Activated CD8-positive, alpha-beta memory T cell treated with anti-CD3 and anti-CD28 coated beads for 48 hours (primary cell): ENCODE results near the gene TNS3.

Source experiments
- DNase-seq, 3 experiments: peaks; one replicate each; pipeline ENCODE4 v3.0.0-alpha.2; 2020; ENCODE audit warnings: low read depth in 2 of 3, low spot score in 2 of 3

TNS3 gene

DNA sequence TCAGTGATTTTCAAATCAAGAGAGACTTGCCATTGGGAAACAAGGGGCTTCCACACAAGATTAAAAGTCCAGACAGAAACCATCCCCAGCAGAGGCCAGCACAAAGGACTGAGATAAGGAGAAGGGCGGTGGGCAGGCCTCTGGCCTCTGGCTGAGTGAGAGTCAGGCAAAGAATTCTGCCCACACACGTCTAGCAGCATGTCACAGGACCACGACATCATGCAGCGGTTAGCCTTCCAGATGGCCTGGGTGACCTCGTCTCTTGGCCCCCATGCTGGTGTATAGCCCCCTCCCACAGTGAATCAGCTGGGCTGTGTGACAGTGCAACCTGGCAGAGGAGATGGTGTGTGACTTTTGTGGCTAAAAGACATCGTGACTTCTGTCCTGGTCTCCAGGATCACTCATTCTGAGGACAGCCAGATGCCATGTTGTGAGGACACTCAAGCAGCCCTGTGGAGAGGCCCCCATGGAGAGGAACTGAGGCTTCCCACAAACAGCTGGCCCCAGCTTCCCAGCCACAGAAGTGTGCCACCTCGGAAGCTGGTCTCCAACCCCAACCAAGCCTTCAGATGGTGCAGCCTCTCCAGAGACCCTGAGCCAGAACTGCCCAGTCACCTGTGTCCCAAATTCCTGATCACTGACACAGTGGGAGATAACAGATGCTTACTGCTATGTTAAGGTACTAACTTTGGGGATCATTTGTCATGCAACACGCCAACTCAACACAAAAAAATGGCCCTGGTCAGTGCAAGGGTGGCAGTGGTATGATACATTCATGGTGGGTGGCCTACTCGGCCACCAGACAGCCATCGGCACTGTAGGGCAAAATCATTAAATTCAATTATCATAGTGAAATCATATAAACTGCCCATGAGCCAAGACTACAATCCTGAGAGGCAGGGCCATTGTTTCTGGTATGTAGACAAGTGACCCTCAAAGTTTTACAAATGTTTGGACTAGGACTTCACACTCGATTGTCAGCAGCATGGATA is 73.2 kb downstream of the TNS3 start:
- no peak for DNase-seq

DNA sequence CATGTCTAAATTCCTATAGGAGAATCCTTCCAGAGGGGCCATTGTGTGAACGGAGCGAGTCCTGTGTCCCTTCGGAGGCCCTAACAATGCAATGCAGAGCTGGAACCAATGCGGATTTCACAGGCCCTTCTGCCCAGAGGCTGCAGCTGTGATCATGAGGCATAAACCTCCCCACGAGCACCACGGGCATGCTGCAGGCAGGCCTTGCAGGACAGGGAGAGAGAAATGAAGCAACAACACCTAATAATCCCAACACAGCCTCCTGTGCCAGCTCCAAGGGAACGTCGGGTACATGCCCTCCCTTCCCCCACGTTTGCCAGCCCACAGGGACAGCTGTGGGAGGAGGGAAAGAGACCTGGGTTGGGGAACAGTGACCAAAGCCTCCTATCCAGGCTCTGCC is 74.4 kb downstream of the TNS3 start:
- DNase-seq: no peak

DNA sequence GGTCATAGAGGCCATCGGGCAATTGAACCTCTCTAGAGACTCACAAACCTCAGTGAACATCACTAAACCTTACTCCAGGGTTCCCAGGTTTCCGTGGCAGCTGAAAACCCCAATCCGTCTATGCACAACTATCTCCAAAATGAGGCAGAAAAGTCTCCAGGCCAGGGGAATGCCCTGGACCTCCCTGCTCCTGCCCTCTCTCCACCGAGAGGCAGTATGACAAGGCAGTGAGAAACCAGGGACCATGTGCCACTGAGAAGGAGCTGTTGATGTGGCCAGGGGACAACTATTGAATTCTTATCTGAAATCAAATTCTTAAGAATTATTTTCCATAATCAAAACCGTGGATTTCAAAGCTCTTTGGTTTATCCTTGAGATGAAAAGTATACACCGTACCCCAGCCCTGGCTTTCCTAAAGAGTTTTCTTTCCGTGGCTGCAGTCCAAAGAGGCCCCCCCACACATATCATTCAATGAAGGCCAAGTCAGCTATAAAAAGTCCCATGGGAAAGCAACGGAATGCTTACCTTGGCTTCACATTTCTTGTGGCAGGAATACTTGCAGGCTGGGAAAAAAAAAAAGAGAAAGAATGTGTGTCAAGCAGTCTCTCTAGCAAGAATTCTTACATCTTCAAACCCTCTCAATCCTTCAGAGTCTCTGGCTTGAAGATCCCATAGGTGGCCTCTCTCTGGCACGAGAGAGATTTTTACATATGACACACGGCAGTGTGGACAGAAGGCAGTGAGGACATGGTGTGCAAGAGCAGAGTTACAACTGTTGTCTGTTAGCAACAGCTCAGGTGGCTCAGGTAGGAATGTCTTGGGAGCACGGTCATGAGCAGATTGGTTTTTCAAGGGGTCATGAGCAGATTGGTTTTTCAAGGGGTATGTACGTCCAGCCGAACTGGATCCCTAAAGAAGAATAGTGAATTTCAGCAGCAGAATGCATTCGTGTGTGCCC is 75.2 kb downstream of the TNS3 start:
- no peak for DNase-seq

DNA sequence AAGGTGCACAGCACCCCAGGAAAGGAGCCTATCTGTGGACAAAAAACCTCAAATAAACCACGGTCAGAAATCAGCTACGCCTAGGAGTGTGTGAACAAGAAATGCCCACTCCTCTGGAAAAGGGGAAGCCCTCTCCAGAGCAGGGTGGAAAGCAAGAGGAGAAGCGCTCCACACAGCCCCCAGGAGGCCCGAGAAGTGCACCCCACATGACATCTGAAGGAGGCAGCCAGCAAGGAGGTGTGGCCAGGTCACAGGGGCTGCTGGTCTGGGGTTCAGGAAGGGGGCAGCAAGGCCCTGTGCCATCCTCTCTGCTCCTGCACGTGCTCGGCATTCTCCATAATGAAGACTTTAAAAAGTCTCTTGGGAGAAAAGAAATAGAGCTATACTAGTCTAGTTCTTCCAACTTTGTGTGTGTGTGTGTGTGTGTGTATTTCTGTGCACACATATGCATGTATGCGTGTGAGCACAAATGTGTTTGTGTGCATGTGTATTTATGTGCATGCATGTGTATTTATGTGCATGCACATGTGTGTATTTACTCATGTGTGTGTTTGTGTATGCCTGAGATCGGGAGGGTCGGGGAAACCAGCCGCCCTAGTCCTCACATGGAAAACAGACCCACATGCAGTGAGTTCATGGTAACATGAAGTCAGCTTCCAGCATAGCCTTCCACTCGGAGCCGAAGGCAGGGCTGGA is 76.5 kb downstream of the TNS3 start:
- DNase-seq: no peak

DNA sequence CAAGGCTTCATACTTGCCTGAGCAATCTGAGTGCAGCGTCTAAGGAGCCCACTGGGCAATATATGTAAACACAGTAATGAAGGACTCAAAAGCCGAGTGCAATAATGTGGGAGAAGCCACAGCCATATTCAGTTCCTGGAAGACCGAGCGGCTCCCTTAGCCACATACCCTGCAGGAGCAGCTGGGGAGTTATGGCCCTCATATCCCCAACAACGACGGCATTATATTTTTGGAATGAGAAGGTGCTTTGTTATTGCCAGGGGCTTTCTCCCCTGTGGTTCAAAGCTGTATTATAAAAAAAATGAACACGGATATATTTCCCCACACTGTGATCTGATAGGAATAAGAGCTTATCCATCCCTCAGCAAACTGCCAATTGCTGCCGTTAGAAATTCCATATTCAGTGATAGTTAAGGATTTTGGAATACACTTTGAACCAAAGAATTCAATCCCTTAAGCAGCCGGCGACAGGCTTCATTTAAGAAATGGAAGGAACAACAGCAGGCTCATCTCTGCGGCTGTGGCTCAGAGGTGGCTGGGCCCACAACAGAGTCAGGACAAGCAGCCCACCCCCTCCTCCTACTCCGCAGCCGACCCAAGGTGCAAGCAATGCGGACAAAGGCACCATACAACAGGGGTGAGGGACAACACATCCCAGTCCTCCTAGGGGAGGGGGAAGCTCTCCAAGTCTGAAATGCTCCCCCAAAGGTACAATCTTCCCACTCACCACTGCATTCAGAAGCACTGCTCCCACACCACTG is 77.2 kb downstream of the TNS3 start:
- DNase-seq: no peak

DNA sequence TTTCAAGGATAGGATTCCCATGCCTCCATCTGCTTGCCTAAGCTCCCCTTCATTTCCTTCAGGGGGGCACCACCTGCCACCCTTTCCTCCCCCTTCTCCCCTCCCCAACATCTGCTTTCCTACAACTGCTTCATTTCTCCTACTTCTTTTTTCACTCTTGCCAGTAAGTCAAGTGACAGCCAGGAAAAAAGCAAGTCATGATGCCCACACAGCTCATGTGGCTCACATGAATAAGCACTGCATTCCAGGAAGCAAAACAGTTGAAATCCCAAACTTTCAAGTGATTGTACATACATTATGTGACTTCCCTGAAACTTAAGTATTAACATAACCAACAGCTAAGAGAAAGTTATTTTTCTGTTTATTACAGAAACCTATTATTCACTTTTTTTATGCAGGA is 78.6 kb downstream of the TNS3 start:
- DNase-seq: no peak

DNA sequence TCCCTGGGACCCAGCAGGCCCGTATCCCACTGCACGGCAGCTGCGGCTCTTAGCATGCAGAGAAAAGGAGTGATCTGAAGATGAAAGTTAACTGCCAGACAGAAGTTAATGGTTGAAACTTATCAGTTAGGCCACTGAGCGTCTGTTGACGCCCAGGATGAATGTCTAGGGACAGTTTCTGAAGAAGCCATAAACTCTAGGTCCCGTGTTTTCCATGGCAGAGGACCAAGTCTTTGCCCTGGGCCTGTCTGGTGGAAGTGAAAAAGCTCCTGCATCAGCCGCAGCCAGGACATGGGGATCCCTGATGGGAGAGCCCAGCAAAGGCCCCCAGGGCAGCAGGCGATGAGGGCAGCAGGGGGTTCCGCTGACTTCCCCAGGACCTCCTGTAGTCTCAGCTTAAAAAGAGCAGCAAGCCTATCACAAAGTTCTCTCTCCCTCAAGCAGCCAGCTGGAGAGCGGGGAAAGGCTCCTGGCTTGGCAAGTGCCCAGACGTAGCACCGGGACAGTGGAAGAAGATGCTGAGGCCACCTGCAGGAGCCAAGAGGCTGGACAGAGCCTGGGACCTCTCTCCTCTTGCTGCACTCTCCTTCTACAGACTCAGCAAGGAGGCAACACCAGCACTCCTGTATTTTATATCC is 79.6 kb downstream of the TNS3 start:
- DNase-seq: no peak

DNA sequence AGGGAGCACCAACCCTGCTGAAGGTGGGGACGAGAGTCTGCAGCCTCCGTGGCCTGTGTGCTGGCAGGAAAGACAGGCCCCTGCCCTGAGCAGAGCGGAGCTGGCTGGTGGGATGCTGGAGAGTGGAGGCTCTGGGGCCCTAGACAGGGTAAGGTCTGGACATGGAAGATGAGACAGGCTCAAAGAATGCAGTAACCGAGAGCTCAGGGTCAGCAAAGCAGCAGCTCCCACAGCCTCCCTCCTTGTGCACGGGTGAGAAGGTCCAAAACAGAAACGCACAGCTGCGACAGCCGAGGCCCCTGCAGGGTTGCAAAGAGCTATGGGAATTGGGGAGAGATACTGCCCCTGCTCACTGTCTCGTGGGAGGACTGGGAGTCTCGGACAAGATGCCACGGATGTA is 80.5 kb downstream of the TNS3 start:
- DNase-seq: no peak

DNA sequence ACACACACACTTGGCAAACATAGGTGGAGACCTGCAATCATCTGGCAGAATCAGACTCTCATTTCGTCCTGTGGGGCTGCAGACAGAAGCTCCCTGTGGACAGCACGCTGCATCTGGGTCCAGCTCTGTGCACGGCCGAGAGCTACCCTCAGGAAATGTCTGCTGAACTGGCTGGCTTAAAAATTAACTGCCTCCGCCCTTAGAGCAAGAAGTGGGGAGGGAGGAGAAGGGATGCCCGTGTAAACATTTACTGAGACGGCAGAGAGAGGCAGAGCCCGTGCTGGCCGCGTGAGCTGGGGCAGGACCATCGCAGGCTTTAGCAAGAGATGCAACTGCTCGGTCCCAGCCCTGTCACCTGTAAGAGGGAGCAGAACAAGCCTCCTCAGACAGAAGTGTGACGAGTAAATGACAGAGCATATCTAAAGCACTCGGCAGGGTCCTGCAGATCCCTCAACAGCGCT is 81.8 kb downstream of the TNS3 start:
- DNase-seq: no peak

DNA sequence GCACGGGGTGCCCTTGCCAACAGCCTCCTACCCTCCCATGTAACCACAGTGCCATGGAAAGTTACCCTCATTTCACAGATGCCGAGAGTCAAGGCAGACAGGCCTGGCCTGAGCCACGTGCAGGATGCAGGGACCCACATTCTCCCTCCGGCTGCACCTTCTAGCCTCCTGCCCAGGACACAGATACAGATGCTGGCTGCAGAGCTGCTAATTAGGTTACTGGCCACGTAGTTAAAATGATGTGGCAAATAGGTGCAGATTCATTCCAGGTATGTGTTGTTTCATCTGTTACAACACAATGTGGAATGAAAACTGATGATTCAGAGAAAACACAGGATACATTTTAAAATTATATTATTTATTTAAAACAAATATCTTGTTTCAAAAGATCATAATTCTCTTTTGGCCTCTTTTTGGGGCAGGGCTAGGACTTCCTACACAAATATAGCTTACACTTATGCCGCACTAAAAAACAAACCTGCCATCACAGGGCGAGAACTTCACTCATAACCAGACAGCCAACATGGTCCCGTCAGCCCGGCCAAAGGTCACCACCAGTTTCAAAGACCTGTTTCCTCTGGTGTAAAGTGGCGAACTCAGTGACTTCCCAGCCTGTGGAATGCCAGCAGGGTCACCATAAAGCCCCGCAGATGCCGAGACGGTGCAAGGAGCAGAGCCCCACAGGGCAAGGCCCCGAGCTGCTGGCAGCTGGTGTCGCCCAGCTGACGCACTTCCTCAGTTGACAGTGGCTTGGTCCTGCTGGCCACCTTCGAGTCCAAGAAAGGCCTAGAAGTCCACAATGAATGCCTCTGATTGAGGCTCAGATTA is 83.5 kb downstream of the TNS3 start:
- no peak for DNase-seq

DNA sequence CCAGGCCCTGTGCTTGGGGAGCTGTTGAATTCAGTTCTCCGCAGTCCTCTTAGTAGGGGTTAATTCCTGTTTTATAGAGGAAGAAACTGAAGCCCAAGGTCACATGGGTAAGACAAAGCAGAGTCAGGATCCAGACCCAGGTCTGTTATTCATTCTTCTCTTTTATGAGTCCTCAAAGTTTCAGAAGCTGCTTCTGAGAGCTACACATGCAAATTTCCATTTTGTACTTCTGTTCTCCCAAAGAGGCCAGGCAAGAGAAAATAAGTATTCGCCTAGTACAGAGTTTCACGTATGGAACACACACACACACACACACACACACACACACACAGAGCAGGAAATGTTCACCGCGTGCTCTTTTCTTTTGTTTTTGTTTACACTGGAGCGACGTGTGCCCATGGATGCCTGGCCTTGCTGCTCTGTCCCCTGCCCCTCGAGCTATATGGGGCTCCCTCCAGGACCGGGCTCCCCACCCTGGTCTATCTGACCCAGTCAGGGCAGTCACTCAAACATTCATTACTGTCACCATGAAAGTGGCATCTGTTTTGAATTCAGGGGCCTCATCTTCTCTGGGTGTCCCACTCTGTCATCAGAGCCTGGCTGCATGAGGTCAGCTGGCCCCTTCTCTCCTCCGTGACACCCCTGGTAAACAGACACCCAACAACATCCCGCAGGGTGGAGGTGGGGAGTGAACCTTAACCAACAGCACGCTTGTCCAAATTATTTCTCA is 84.4 kb downstream of the TNS3 start:
- no peak for DNase-seq

DNA sequence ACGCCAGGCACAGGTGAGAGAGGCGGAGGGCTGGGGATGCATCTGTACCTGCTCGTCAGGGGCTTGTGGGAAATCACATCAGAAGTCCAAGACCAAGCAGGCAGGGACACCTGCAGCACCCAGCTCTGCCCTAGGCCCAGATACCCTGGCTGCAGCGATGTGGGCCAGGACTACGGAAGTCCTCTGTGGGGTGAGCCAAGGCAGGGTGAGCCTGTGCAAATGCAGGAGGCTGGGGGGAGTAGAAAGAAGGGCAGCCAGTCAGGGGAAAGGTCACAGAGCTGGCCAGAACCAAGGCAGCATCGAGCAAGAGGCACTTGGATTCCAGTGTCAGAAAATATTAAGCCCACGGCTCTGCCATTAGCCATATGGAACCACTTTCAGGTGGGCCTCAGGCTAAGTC is 85.2 kb downstream of the TNS3 start:
- DNase-seq: no peak

DNA sequence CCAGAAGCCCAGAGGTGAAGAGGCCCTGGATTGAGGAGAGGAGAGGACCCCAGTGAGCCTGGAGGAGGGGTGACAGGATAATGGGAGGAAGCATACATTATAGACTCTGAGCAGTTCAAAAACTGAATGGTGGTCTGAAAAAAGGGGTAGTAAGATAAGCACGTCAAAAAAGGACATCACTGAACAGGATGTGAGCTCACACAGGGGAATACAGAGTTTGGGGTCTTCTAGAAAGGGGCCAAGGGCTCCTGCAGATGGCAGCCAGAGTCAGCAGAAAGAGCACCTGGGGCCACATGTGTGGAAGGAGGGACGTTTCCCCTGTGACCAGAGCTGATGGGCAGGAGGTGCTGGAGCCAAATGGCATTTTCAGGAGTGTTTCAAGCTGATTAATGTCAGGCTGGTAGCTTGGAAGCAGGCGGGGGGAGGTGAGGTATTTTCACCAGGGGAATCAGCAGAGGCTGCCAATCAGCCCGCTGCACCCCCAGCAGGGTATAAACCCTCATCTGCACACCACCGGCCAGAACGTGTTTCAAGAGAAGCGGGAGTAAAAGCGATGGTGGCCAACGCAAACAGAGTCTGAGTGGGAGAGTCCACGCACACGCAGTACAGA is 85.8 kb downstream of the TNS3 start:
- DNase-seq: no peak

DNA sequence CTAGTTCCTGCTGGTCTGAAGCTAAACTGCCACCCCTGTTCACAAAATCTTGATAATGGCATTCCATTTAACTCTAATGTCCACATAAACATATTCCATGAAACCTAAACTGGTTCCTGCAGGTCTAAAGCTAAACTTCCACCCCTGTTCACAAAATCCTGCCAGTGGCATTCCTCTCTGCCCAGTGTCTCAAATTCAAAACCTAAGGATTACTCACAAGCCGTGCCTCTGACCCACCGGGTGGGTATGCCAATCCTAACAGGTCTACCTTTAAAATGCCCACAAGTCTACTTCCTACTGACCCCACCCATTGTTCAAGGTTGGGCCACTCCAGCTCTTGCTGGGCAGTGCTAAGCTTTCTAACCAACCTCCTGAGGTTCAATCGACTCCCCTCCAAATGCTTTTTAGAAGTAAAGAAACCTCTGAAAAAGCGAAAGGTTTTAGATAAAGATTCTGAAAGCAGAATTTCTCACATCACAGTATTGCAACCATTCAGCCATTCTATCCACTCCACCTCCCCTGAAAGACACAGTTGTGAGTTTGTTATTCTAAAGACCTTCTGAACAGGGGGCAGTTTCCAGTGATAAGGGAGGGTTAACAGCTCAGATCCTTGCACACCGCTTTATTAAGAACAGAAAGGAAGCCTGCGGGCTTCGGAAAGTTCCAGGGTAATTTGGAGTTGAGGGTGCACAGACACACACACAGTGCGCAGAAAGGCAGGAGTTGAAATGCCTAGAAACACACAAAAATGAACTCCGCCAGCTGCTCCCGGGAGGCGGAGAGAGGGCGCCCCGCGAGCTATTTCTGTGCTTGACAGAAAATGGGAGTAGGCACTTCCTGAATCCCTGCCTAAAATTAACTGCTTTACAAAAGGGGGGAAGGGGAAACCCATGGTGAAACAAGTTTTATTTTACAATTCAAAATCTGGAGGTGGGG is 87.7 kb downstream of the TNS3 start:
- no peak for DNase-seq

DNA sequence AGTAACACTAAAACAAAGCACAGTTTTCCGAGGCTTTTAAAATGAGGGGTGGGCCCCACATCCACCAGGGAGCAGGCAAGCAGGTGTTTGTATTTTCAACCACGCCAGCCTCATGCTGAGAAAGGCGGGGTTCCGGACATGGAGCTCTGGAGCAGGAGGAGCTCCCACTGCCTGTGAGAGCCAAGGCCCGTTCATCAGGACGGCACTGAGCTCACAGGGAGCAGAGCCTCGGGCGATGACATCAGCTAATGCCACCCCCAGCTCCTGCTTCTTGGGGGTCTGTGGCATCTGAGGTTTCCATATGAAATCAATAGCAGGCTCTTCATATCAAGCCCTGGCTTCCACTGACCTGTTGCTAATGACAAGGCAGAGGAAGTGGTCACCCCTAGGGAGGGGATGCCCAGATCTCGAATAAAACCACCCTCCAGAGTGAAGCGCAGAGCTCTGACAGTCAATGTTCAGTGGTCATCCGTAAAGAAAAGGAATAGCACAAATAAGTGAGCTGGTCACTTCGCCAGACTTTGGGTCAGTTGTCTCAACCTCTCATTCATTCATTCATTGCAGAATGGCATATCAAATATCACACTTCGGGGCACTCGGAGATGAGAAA is 89.1 kb downstream of the TNS3 start:
- DNase-seq: no peak

DNA sequence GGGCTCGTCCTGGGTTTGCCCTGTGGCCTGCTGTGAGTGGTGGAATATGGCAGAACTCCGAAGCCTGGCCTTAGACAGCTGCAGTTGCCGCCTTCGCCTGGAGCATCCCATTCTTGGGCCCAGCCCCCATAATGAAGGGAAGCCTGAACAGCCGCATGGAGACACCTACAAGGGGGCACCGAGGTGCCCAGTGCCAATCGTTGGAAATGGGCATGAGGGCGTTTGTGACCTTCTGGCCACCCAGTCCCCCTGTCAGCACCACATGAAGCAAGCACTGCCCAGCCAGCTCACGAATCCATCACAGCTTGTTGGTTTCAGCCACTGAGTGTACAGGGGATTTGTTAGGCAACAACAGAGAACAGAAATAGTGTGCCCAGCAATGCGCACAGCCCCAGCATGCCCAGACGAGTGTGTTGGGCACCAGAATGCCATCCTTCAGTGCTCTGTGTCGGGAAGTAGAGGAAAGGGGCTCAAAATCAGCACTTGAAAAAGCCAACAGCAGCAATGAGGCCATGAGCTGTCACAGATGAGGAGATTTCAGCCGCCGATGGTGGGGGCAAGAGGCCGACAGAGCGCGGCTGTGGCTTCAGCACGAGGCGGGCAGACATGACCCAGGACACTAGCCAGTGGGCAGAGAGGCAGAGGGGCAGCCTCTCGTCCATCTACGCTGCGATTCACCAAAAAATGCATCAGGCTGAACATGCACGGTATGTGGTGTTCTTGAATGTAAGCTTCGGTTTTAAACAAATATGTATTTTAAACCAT is 91.2 kb downstream of the TNS3 start:
- DNase-seq: no peak
